Heart right ventricle (tissue), 16 donors: ENCODE data around the gene PLEKHG1. TPM values are rescaled to one million over a fixed set of nuclear protein-coding genes. Genes with fewer than 3 reads are reported as not detected.

Source experiments
- ATAC-seq, 8 donors: fragments of 200-7000 bp; cut with Tn5 transposase; one replicate each; pipeline ENCODE4 v1.9.1; 2020; ENCODE audit warnings: mild to moderate bottlenecking in 8 of 8, moderate library complexity in 8 of 8, moderate number of reproducible peaks in 1 of 8
- DNase-seq, 2 donors: peaks; one replicate each; pipeline ENCODE4 v3.0.0-alpha.2; 2020
- H3K27ac ChIP-seq, 10 donors: fragments of 200-600 bp; sonication (generic) in 2 of 10; one replicate each; pipeline versions ENCODE4 v1.5.0 to v1.8.0; 2020 to 2022; ENCODE audit warnings: mild to moderate bottlenecking in 3 of 10
- H3K27me3 ChIP-seq, 7 donors: fragments of 200-600 bp; one replicate each; pipeline ENCODE4 v1.8.0; 2021 to 2022; ENCODE audit warnings: mild to moderate bottlenecking in 2 of 7
- H3K36me3 ChIP-seq, 9 donors: fragments of 200-600 bp; sonication (generic) in 1 of 9; one replicate each; pipeline versions ENCODE4 v1.5.0 to v1.8.0; 2020 to 2022; ENCODE audit warnings: mild to moderate bottlenecking in 2 of 9
- H3K4me1 ChIP-seq, 9 donors: fragments of 200-600 bp; sonication (generic) in 1 of 9; one replicate each; pipeline versions ENCODE4 v1.5.0 to v1.8.0; 2020 to 2022; ENCODE audit warnings: mild to moderate bottlenecking in 4 of 9
- H3K4me3 ChIP-seq, 10 donors: fragments of 200-600 bp; sonication (generic) in 2 of 10; one replicate each; pipeline versions ENCODE4 v1.5.0 to v1.8.0; 2020 to 2022; ENCODE audit warnings: mild to moderate bottlenecking in 7 of 10, moderate library complexity in 2 of 10
- H3K9me3 ChIP-seq, 11 donors: fragments of 200-600 bp in 10 of 11; sonication (generic) in 2 of 11; one replicate each; pipeline versions ENCODE4 v1.5.0 to v1.8.0; 2013 to 2022; ENCODE audit warnings: mild to moderate bottlenecking in 2 of 11, control low read depth in 1 of 11, moderate library complexity in 1 of 11
- CTCF ChIP-seq, 9 donors: fragments of 200-600 bp; sonication (generic) in 2 of 9; IDR thresholded peaks; one replicate each; pipeline versions ENCODE4 v1.5.0 to v1.8.0; 2021 to 2022; ENCODE audit warnings: antibody characterized with exemption in 9 of 9, mild to moderate bottlenecking in 5 of 9, moderate library complexity in 1 of 9
- WGBS, 2 donors: extraction: QIAGEN DNeasy Blood & Tissue Kit; methylation state at CpG; one replicate each; pipeline ENCODE4 v1.1.7; 2013; ENCODE audit warnings: inconsistent platforms in 1 of 2; 5-methylcytosine and 5-hydroxymethylcytosine counted together
- intact Hi-C, 10 donors: fragments of 100-400 bp; cut with DNase I; formaldehyde crosslinking; loops; one replicate each; pipeline versions ENCODE4 v1.11.1 to v1.14.2; 2022
- polyA plus RNA-seq, 2 donors: library from polyadenylated mRNA; stranded (reverse); fragments of 200-250 nt; gene quantifications; one replicate each; pipeline ENCODE4 v1.2.3, GENCODE V29; 2013
- total RNA-seq, 10 donors: library from RNA; stranded (reverse); fragmentation: NEBNext Ultra II Directional in 3 of 10; extraction: Animal tissue kit (Norgen Biotek cat#: 25700) in 3 of 10; gene quantifications; one replicate each; pipeline versions ENCODE4 v1.2.1 to v1.2.4, GENCODE V29; 2021 to 2023
- donor health status: Arrhythmogenic right ventricular cardiomyopathy.
- donor health status: ischemic (EF 13 %, LVEDD 7.1; RV severe dilation, severe dysfunction).
- donor health status: healthy with polysubstance abuse.
- donor health status: DM: no; HTN: yes; CAD: no.
- donor health status: DM: no; HTN: no; CAD: no.
- donor health status: ischemic (EF 25% LVEDD 6.9; RV normal size, moderate dysfunction).
- donor health status: ischemic (EF 25% LVEDD 5.7; RV mildly dilated, moderate dysfunction).
- donor health status: healthy.
- donor health status: DM: yes; HTN: yes; CAD: no.
- donor health status: Ischemic cardiomyopathy.
- donor health status: ischemic (EF 35%, LVEDD 5.7; RV mildly dilated, moderate dysfunction).
- donor health status: nonischemic (EF 11% LVEDD 7.7; RV severe dilation, severe dysfunction).
- donor health status: DM: yes; HTN: yes; CAD: no.
- donor health status: PGD.
- donor health status: ischemic (EF 29% LVEDD 5.4; RV normal size, mild dysfunction).
- donor health status: nonischemic (EF 23%, LVEDD 6.1; RV moderate dilation, normal function).

Gene PLEKHG1
- total and polyA plus RNA-seq, 12 donors = 2.6 to 22.2 (median 8.8) TPM

- 94 to 95% methylated on average over 3 of the region's 3 CpGs for WGBS, 2 donors
- Histone ChIP-seq H3K4me3 (peak overlapping the region in 3 of 10 donors; percentile 68 to 84 (median 77)), H3K27ac (peak overlapping the region in 4 of 10 donors; percentile 88 to 96 (median 92)), H3K4me1 (peaks cover 0 to 25% (median 12%) of the 10 kb centered on the region in 9 donors), H3K27me3 (peaks cover 0 to 63% (median 6%) of the 10 kb centered on the region in 7 donors), H3K36me3 (no peaks in the 10 kb centered on the region), H3K9me3 (no peaks in the 10 kb centered on the region)
- intact Hi-C loops = loop anchor here in 4 of 10 donors (5.0 to 10.0 kb wide), 5 partner anchors 177 to 218 kb away; no protein-coding TSS in a partner anchor
- no peak for ATAC-seq
- no peak for TF ChIP-seq CTCF (IDR thresholded peaks at IDR 0.05)
- DNase-seq = no peak
These were observed 857 bp upstream of the PLEKHG1 start for GRCh38 chr6:150598858-150599198.

GRCh38 chr6:150600010-150600300 lies 270 bp downstream of the PLEKHG1 start:
- Histone ChIP-seq H3K9me3 (no peaks in the 10 kb centered on the region), H3K27me3 (peaks cover 0 to 63% (median 6%) of the 10 kb centered on the region in 7 donors), H3K36me3 (no peaks in the 10 kb centered on the region), H3K4me1 (peaks cover 0 to 25% (median 12%) of the 10 kb centered on the region in 9 donors), H3K27ac (peak overlapping the region; percentile 84 to 96 (median 90)), H3K4me3 (peak overlapping the region; percentile 56 to 94 (median 80))
- WGBS, 2 donors = 1 to 2% methylated on average over 25 to 38 of the region's 38 CpGs
- intact Hi-C loops = loop anchor here in 8 of 10 donors (2.0 to 10.0 kb wide), 6 partner anchors 82 to 215 kb away; no protein-coding TSS in a partner anchor
- DNase-seq (no peak), ATAC-seq (peak in 4 of 8 donors; percentile 4 to 62 (median 12))
- no peak for TF ChIP-seq CTCF (IDR thresholded peaks at IDR 0.05)

GRCh38 chr6:150600301-150601017 lies 774 bp downstream of the PLEKHG1 start:
- TF ChIP-seq CTCF (IDR thresholded peaks at IDR 0.05) = peak; percentile 19 to 64 (median 51)
- H3K27ac ChIP-seq = peak overlapping the region; percentile 84 to 96 (median 90)
- H3K4me1 ChIP-seq = peaks cover 0 to 25% (median 12%) of the 10 kb centered on the region in 9 donors
- no peaks in the 10 kb centered on the region for H3K36me3 ChIP-seq
- WGBS, 2 donors = 1% methylated on average over 61 to 69 of the region's 69 CpGs
- H3K9me3 ChIP-seq = no peaks in the 10 kb centered on the region
- ATAC-seq (peak; percentile 65 to 83 (median 78)), DNase-seq (peak; percentile 55 to 73)
- H3K4me3 ChIP-seq = peak overlapping the region; percentile 56 to 94 (median 80)
- peaks cover 0 to 63% (median 6%) of the 10 kb centered on the region in 7 donors for H3K27me3 ChIP-seq
- intact Hi-C loops = loop anchor here in 8 of 10 donors (1.0 to 10.0 kb wide), 7 partner anchors 82 to 214 kb away; no protein-coding TSS in a partner anchor

GRCh38 chr6:150601439-150601838 lies 1.8 kb downstream of the PLEKHG1 start:
- DNase-seq = no peak
- H3K27ac ChIP-seq = peak overlapping the region in 6 of 10 donors; percentile 84 to 96 (median 90)
- no peaks in the 10 kb centered on the region for H3K9me3 ChIP-seq
- peak overlapping the region in 7 of 10 donors; percentile 56 to 84 (median 77) for H3K4me3 ChIP-seq
- H3K4me1 ChIP-seq = peaks cover 0 to 30% (median 15%) of the 10 kb centered on the region in 9 donors
- H3K27me3 ChIP-seq = peaks cover 0 to 63% (median 6%) of the 10 kb centered on the region in 7 donors
- no peaks in the 10 kb centered on the region for H3K36me3 ChIP-seq
- intact Hi-C loops = loop anchor here in 8 of 10 donors (1.0 to 10.0 kb wide), 7 partner anchors 81 to 213 kb away; no protein-coding TSS in a partner anchor
- no peak for ATAC-seq
- no peak for TF ChIP-seq CTCF (IDR thresholded peaks at IDR 0.05)
- 70 to 82% methylated on average over 4 of the region's 4 CpGs for WGBS, 2 donors
